Left renal cortex interstitium (tissue), 4 donors: ENCODE data around the gene MRPS33. TPM values are rescaled to one million over a fixed set of nuclear protein-coding genes. Genes with fewer than 3 reads are reported as not detected.
"Not testable (repeated sequence)": the region's sequence is repeated elsewhere in the genome, so short reads cannot be mapped to it uniquely, and the experiment has no call there.

Experiments
- DNase-seq, 4 donors: peaks; one replicate each; pipeline ENCODE4 v3.0.0-alpha.2; 2013; ENCODE audit warnings: low read depth in 4 of 4, low spot score in 2 of 4, missing footprints in 1 of 4
- polyA plus RNA-seq, 4 donors: library from polyadenylated mRNA; unstranded; fragments of 120-200 nt; gene quantifications; one replicate each; pipeline ENCODE4 v1.2.1, GENCODE V29; 2013; ENCODE audit not compliant: insufficient read length in 4 of 4

The MRPS33 gene
- 100 to 1,000 TPM in 1 of 4 donors, 10 to 100 TPM in 3; 67.0 to 101 (median 81.8) TPM for polyA plus RNA-seq

DNA sequence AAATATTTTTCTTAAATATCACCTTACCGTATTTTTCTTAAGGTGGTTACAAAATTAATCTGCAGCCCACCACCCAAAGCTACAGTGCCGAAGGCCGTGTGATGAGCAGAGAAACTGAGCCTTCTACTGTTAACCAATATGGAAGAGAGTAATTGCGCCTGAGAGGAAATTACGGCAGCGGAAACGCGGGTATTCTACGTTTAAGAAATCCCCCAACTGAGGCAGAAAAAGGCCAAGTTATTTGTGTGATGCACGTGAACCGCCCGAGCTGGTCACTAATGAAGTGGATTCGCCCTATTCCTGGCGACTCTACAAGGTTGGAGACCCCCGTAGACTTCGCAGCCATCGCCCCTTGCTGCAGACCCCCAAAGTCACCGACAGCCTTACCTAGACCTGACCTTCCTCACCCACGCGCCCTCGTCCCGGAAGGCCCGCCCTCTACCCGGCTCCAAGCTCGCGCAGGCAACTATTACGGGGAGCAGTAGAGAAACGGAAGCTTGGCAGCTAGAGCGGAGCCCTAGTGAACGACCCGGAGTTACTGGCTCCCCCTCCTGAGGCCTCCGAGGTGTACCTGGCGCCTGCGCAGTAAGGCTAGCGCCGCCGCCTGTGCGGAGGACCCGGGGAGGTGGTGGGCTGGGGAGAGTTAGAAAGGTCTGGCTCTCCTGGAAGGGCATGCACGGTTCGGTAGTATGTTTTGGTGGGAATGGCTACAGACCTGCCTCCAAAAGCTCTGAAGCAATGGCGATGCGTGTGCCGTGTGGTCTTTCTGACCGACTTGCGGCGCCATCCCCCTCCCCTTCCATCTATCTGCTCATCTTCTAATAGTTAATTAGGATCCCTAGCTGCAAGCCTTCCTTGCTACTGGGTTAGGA lies at the start of gene MRPS33:
Gene MRPS33 (minus strand): TSS at position 429 of the 872 bp plus-strand sequence. CDS start 4,319 bp downstream, outside the sequence.
- DNase-seq, result peak; percentile 94 to 95 (median 94)

DNA sequence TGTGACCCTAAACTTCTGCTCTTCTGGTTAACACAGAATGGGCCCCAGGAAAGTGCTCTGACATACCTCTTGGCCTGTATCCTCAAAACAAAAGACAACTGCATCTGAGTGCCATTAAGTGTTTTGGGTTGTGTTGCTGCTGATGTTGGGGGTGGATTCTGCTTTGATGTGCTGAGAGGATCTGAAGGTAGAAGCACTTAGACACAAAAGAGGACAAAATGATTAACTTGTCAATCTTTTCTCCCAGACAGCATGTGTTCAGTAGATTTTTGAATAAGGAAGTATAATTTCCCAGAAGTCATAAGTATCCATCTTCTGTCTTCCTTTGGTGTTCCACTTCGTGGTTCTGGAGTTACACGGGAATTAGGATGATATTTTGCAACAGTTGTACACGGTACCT lies 43.0 kb upstream of the MRPS33 start:
- DNase-seq, result no peak

DNA sequence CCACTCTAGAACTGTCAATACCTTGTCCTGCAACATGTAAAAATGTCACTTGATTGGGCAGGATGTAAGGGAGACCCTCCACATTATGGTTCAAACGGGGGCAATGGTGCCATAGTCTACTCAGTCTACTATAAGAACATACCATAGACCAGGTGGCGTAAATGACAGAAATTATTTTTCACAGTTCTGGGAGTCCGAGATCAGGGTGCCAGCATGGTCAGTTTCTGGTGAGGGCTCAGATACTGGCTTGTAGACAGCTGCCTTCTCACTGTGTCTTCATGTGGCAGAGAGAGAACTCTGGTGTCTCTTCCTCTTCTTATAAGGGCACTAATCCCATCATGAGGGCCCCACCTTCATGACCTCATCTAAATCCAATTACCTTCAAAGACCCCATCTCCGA lies 40.4 kb upstream of the MRPS33 start:
- DNase-seq, result no peak

GRCh38 chr7:141053626-141054025 lies 38.9 kb upstream of the MRPS33 start:
- no peak for DNase-seq

- no peak for DNase-seq
Observed at GRCh38 chr7:141045842-141046620, 31.3 kb upstream of the MRPS33 start.

GRCh38 chr7:141045126-141045841 lies 30.5 kb upstream of the MRPS33 start:
- DNase-seq, result no peak

DNA sequence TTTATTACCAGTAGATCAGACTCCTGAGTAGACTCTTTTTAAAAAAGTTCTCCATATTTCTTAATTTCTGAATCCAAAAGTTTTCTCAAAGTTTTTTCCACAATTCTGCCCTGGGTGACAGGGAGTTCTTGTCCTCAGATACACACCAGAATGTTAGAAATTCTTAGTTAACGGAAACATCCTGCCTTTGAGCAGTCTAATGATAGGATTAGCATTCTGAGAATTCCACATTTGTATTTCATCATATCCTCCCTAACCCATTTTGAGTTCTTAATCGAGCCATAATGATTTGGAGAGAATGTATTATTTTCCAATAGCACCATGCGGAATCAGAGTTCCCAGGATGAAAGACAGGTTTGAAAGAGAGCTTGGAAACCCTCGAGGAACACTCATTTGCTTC lies 28.9 kb upstream of the MRPS33 start:
- DNase-seq, result no peak

DNA sequence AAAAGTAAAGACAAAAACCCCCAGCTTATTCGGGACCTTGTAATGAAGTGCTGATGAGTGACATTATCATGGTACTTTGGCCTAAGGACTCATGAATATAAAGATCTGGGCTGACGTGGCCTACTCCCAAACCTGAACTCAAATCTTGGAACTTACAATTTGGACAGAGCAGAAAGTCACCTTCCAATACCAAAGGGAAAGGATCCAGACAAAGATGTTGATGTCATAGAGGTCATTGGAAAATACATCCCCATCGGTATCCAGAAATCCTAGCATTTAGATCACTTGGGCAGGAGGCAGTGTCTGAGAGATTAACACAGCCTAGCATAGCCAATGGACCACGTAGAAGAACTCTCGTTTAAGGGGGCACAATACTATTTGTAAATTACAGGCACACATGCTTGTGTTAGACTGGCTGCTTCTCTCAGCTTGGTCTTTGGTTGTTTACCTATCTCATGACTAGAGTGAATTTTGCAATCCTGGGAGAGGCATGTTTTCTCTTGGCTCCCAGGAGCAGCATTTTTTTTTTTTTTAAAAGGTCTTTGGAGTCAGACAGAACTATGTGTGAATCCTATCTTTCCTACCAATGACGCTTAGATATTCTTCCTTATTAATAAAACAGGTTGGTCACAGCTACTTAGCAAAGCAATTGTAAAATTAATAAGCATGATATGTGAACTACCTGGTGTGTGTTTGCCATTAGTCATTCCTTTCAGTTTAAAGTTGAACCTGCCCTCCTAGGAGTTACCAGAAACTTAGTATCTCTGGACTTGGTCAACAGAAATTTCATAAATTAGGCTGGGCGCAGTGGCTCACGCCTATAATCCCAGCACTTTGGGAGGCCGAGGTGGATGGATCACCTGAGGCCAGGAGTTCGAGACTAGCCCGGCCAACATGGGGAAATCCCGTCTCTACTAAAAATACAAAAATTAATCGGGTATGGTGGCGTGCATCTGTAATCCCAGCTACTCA lies 27.8 kb upstream of the MRPS33 start:
- DNase-seq, result no peak

GRCh38 chr7:141039376-141039775 lies 24.6 kb upstream of the MRPS33 start:
- DNase-seq, result no peak

DNA sequence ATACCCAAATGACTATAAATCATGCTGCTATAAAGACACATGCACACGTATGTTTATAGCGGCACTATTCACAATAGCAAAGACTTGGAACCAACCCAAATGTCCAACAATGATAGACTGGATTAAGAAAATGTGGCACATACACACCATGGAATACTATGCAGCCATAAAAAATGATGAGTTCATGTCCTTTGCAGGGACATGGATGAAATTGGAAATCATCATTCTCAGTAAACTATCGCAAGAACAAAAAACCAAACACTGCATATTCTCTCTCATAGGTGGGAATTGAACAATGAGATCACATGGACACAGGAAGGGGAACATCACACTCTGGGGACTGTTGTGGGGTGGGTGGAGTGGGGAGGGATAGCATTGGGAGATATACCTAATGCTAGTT lies 23.3 kb upstream of the MRPS33 start:
- not testable (repeated sequence) for DNase-seq

DNA sequence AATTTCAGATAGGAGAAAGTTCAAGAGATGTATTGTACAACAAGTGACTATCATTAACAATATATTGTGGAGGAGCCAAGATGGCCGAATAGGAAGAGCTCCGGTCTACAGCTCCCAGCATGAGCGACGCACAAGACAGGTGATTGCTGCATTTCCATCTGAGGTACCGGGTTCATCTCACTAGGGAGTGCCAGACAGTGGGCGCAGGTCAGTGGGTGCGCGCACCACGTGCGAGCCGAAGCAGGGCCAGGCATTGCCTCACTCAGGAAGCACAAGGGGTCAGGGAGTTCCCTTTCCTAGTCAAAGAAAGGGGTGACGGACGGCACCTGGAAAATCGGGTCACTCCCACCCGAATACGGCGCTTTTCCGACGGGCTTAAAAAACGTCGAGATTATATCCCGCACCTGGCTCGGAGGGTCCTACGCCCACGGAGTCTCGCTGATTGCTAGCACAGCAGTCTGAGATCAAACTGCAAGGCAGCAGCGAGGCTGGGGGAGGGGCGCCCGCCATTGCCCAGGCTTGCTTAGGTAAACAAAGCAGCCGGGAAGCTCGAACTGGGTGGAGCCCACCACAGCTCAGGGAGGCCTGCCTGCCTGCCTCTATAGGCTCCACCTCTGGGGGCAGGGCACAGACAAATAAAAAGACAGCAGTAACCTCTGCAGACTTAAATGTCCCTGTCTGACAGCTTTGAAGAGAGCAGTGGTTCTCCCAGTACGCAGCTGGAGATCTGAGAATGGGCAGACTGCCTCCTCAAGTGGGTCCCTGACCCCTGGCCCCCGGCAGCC lies 18.0 kb upstream of the MRPS33 start:
- DNase-seq, result not testable (repeated sequence)

DNA sequence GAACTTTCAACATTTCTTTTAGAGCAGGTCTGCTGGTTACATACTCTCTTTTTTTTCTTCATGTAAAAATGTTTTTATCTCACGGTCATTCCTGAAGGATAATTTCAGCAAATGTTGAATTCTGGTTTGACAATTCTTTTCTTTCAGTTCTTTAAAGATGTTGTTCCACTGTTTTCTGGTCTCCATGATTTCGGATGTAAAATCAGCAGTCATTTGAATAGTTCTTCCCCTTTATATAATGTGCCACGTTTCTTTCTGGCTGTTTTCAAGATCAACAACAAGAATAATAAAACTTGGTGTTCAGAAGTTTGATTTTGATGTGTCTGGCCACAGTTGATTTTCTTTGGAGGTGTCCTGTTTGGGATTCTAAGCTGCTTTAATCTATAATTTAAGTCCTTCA lies 14.0 kb upstream of the MRPS33 start:
- DNase-seq, result no peak

DNA sequence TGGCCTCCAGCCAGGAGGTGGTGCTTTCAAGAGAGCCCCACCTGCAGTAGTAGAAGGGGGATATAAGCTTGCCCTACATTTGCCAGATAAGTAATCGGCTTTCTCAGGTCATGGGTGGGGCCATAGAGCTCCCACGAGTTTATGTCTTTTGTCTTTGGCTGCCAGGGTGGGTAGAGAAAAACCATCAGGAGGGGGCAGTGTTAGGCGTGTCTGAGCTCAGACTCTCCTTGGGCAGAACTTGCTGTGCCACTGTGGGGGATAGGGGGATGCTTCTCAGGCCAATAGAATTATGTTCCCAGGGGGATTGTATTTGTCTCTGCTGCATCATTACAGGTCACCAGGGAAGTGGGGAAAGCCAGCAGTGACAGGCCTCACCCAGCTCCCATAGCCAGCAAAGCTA lies 12.3 kb upstream of the MRPS33 start:
- no peak for DNase-seq

- DNase-seq, result no peak
Observed at GRCh38 chr7:141024668-141025067, 9.9 kb upstream of the MRPS33 start.

- DNase-seq, result no peak
Observed at GRCh38 chr7:141023295-141023694, 8.5 kb upstream of the MRPS33 start.

DNA sequence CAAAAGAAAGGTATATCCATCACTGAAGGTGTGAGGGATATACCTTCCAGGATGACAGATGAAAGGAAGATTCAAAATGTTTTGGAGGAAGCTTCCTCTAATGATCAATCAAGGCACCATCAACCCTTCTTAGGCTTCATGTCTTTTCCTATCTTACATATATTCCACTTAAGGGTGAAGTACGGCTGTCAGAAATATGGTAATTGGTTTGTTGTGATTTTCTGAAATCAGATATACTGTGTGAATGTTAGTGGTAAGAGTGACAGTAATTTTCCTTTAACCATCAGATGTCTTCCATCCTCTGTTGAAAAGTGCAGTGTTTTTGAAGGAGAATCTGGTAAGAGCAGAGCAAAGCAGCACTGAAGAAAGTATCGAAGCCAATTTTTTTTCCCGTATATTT lies 2.8 kb upstream of the MRPS33 start:
- no peak for DNase-seq

DNA sequence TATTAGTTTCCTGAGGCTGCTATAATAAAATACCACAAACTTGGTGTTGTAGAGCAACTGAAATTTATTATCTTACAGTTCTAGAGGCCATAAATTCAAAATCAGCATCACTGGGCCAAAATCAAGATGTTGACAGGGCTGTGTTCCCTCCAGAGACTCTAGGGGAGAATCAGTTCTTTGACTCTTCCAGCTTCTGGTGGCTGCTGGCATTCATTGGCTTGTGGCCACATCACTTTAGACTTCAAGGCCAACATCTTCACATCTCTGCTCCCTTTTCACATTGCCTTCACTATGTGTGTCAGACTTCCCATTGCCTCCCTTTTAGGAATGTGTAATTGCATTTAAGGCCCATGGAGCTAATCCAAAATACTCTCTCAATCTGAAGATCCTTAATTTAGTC lies 1.6 kb upstream of the MRPS33 start:
- no peak for DNase-seq

DNA sequence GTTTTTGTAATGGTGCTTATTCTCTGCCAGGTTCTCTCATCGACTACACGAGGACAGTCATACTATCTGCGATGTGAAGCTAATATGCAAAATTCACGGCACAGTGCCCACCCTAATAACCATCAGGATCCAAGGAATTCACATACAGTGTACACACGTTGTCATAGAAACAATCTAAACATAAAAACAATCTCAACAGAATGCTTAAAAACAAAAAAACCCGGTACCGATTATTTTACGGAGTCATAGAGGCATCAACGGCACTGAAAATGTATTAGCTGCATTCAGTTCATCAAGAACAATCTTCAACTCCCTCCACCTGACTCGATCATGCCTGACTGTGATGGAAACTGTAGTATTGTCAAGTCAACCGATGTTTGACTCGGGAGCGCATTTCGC lies 628 bp downstream of the MRPS33 start:
- DNase-seq, result peak in 2 of 4 donors; percentile 47 to 67

GRCh38 chr7:141013345-141013715 lies 1.4 kb downstream of the MRPS33 start:
- DNase-seq, result no peak
